ENCODE measurements around the gene RGMB. TPM values are rescaled to one million over a fixed set of nuclear protein-coding genes. Genes with fewer than 3 reads are reported as not detected.

Gene RGMB
- total and polyA plus RNA-seq, 2 donors from 2014 or later: 4.0 to 12.2 TPM

DNA sequence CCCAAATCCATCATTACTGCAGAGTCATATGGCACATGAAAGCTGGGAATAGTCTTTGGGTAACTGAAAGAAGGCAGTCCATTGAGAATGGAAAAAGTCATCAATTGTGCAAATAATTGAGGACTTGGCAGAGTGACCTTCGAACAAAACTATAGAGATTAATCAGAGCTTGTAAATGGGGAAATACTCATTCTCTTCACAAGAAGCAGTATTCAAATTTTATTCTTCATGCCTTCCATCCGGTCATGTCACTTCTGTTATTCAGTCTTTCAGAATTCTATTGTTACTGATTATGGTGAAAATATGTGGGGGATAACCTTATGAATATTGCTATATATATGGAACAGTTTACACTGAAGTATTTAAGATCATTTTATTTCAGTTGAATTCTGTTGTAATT lies 8.1 kb downstream of the RGMB start:
- TF ChIP-seq, protein P1, sequence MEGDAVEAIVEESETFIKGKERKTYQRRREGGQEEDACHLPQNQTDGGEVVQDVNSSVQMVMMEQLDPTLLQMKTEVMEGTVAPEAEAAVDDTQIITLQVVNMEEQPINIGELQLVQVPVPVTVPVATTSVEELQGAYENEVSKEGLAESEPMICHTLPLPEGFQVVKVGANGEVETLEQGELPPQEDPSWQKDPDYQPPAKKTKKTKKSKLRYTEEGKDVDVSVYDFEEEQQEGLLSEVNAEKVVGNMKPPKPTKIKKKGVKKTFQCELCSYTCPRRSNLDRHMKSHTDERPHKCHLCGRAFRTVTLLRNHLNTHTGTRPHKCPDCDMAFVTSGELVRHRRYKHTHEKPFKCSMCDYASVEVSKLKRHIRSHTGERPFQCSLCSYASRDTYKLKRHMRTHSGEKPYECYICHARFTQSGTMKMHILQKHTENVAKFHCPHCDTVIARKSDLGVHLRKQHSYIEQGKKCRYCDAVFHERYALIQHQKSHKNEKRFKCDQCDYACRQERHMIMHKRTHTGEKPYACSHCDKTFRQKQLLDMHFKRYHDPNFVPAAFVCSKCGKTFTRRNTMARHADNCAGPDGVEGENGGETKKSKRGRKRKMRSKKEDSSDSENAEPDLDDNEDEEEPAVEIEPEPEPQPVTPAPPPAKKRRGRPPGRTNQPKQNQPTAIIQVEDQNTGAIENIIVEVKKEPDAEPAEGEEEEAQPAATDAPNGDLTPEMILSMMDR (IDR thresholded peaks at IDR 0.05; ENCODE audit: borderline replicate concordance, extremely low read depth, insufficient read depth): no peak
- Histone ChIP-seq H3K9ac (ENCODE audit: low read length in 3 of 3) (no peak overlapping the region), H3K4me1 (ENCODE audit: control insufficient read depth in 2 of 3, insufficient read depth in 2 of 3, low read depth in 1 of 3, low read length in 3 of 3) (peaks cover 0 to 5% (median 0%) of the 10 kb centered on the region in 3 donors), H3K36me3 (ENCODE audit: control insufficient read depth in 2 of 3, insufficient read depth in 3 of 3, low read length in 3 of 3) (peaks cover 0 to 5% (median 3%) of the 10 kb centered on the region in 3 donors), H3K27ac (ENCODE audit: low read depth in 2 of 2, low read length in 2 of 2) (no peak overlapping the region), H3K9me3 (ENCODE audit: control insufficient read depth in 2 of 3, insufficient read depth in 1 of 3, low read length in 3 of 3) (no peaks in the 10 kb centered on the region), H3K27me3 (ENCODE audit: control insufficient read depth, insufficient read depth, low read length) (no peaks in the 10 kb centered on the region), H3K4me3 (ENCODE audit: low read length in 3 of 3) (no peak overlapping the region)
- intact Hi-C loops (cut with DNase I): no loop called here
- DNase-seq (no peak), FAIRE-seq (no peak)

DNA sequence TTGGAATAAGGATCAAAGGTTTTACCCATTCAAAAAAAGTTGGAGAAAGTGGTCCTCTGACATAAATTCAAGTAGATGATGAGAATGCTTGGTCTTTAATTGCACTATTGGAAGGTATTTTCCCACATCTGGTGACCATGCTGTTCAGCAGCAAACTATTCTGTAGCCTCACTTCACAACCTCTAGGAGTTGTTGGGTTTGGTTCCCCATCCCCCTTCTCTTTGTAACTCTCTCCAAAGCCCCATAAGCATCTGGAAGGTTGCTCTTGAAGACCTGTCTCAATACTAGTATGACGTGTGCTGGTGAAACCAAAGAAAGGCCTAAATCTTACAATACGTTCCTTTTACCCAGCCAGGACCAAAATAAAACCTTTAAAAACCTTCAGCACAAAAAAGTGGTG lies 8.5 kb downstream of the RGMB start:
- TF ChIP-seq, protein P1 (IDR thresholded peaks at IDR 0.05; ENCODE audit: borderline replicate concordance, extremely low read depth, insufficient read depth): no peak
- intact Hi-C loops (cut with DNase I): no loop called here
- Histone ChIP-seq H3K9ac (ENCODE audit: low read length in 3 of 3) (no peak overlapping the region), H3K4me3 (ENCODE audit: low read length in 3 of 3) (no peak overlapping the region), H3K36me3 (ENCODE audit: control insufficient read depth in 2 of 3, insufficient read depth in 3 of 3, low read length in 3 of 3) (peaks cover 0 to 5% (median 3%) of the 10 kb centered on the region in 3 donors), H3K27ac (ENCODE audit: low read depth in 2 of 2, low read length in 2 of 2) (no peak overlapping the region), H3K27me3 (ENCODE audit: control insufficient read depth, insufficient read depth, low read length) (no peaks in the 10 kb centered on the region), H3K9me3 (ENCODE audit: control insufficient read depth in 2 of 3, insufficient read depth in 1 of 3, low read length in 3 of 3) (no peaks in the 10 kb centered on the region), H3K4me1 (ENCODE audit: control insufficient read depth in 2 of 3, insufficient read depth in 2 of 3, low read depth in 1 of 3, low read length in 3 of 3) (peaks cover 0 to 5% (median 4%) of the 10 kb centered on the region in 3 donors)
- FAIRE-seq: no peak
- no peak for DNase-seq

DNA sequence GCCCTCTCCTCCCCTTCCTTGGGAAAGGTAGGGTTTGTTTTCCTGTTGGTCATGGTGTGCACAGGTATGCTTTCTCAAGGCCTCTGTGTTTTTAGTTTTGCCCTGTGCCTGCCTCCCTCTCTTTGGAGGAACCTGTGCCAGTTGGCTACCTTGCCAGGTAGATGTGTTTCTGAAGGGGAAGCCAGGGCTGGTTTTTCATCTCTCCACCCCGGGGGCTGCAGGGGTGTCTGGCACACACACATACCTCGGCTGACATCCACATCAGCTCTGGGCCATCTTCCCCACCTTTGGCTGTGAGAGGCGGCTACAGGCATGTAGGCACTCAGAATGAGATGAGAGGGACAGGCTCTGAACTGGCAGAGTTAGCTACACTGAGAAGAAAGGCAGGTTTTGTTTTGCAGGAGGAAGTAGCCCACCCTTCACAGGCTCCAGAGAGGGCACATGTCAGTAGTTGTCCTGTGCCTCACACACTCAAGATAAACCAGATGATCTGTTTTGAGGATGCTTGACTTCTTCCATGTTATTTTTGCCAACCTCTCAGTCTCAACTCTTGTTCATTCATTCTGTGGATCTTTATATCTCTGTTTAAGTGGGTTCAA lies 9.7 kb downstream of the RGMB start:
- Histone ChIP-seq H3K27me3 (ENCODE audit: control insufficient read depth, insufficient read depth, low read length) (no peaks in the 10 kb centered on the region), H3K9me3 (ENCODE audit: control insufficient read depth in 2 of 3, insufficient read depth in 1 of 3, low read length in 3 of 3) (no peaks in the 10 kb centered on the region), H3K4me1 (ENCODE audit: control insufficient read depth in 2 of 3, insufficient read depth in 2 of 3, low read depth in 1 of 3, low read length in 3 of 3) (peaks cover 0 to 5% (median 4%) of the 10 kb centered on the region in 3 donors), H3K9ac (ENCODE audit: low read length in 3 of 3) (no peak overlapping the region), H3K27ac (ENCODE audit: low read depth in 2 of 2, low read length in 2 of 2) (no peak overlapping the region), H3K4me3 (ENCODE audit: low read length in 3 of 3) (no peak overlapping the region), H3K36me3 (ENCODE audit: control insufficient read depth in 2 of 3, insufficient read depth in 3 of 3, low read length in 3 of 3) (peaks cover 0 to 5% (median 3%) of the 10 kb centered on the region in 3 donors)
- DNase-seq (no peak), FAIRE-seq (no peak)
- TF ChIP-seq, protein P1 (IDR thresholded peaks at IDR 0.05; ENCODE audit: borderline replicate concordance, extremely low read depth, insufficient read depth): no peak
- intact Hi-C loops (cut with DNase I): no loop called here

DNA sequence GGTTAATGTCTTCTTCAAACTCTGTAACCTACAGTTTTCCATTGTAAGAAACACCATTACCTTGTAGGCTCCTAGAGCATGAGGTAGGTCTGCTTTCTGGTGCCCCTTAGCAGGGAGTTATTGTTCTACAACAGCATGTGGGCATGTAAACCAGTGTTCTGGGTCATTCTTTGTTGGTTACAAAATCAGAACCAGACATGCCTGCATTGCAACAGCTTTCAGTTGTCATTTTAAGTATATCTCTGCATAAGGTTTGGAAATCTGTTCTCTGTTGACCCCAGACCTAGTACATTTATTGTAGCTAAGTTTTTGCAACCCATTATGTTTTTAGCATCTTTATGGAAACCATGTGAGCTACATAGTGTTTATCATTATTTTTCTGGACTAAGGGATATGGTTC lies 10.9 kb downstream of the RGMB start:
- no peaks in the 10 kb centered on the region for H3K9me3 ChIP-seq (ENCODE audit: control insufficient read depth in 2 of 3, insufficient read depth in 1 of 3, low read length in 3 of 3)
- peaks cover 0 to 5% (median 4%) of the 10 kb centered on the region in 3 donors for H3K4me1 ChIP-seq (ENCODE audit: control insufficient read depth in 2 of 3, insufficient read depth in 2 of 3, low read depth in 1 of 3, low read length in 3 of 3)
- peaks cover 0 to 5% (median 3%) of the 10 kb centered on the region in 3 donors for H3K36me3 ChIP-seq (ENCODE audit: control insufficient read depth in 2 of 3, insufficient read depth in 3 of 3, low read length in 3 of 3)
- H3K9ac ChIP-seq (ENCODE audit: low read length in 3 of 3): no peak overlapping the region
- DNase-seq: no peak
- H3K27ac ChIP-seq (ENCODE audit: low read depth in 2 of 2, low read length in 2 of 2): no peak overlapping the region
- TF ChIP-seq, protein P1 (IDR thresholded peaks at IDR 0.05; ENCODE audit: borderline replicate concordance, extremely low read depth, insufficient read depth): no peak
- no peak for FAIRE-seq
- H3K4me3 ChIP-seq (ENCODE audit: low read length in 3 of 3): no peak overlapping the region
- H3K27me3 ChIP-seq (ENCODE audit: control insufficient read depth, insufficient read depth, low read length): no peaks in the 10 kb centered on the region
- intact Hi-C loops (cut with DNase I): no loop called here

Measured in kidney (tissue), 14 donors.